GM19467 (cell line): Measurements from ENCODE around the gene SEC14L2.

Source experiments
- ATAC-seq: cut with Tn5 transposase; IDR thresholded peaks from one replicate; pipeline ENCODE4 v1.9.1; 2021; ENCODE audit warnings: mild to moderate bottlenecking, moderate library complexity; ENCODE audit not compliant: unreplicated experiment

SEC14L2 gene

GRCh38 chr22:30425327-30425615 is 28.5 kb downstream of the SEC14L2 start:
- ATAC-seq: no peak

GRCh38 chr22:30425616-30426387 is 29.0 kb downstream of the SEC14L2 start, which contains the start of gene MTFP1:
Gene MTFP1, plus strand, starts transcription at chr22:30425768. Its CDS starts 112 bp downstream, at chr22:30425880.
- no peak for ATAC-seq

- ATAC-seq: no peak
These were observed 29.9 kb downstream of the SEC14L2 start for GRCh38 chr22:30426388-30427353.

DNA sequence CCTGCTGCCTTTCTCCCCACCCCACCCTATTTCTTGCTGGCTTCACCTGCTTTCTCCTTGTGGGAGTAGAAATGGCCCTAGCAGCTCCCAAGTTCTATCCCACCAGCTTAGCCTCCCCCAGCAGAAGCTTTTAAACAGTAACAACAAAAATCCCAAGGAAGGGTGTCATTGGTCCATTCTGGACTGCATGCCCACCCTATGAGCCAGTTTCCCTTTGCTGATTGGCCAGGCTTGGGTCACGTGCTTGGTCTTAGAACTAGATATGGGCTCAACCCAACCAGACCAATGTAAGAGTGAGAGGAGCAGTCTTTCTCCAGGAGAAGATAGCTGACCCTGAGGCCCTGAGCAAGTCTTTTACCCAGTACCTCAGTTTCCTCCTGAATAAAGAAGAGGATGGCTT is 31.1 kb downstream of the SEC14L2 start:
- ATAC-seq: no peak

DNA sequence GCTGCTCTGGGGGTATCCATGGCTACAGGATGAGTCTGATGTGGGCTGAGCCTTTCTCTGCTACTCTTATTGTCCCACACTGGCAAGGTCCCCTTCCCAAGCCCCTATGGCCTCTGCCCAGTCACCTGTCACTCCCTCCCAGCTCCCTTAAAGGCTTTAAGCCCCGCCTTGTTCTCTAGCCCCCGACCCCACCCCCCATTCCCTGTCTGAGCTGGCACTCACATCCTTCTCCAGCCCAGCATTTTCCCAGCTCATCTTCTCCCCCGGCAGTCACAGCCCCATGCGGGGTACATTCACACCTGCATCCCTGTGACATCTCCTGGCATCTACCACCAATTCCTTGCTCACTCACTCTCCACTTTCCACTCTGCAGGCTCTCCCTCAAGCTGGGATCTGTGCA is 33.1 kb downstream of the SEC14L2 start:
- no peak for ATAC-seq

DNA sequence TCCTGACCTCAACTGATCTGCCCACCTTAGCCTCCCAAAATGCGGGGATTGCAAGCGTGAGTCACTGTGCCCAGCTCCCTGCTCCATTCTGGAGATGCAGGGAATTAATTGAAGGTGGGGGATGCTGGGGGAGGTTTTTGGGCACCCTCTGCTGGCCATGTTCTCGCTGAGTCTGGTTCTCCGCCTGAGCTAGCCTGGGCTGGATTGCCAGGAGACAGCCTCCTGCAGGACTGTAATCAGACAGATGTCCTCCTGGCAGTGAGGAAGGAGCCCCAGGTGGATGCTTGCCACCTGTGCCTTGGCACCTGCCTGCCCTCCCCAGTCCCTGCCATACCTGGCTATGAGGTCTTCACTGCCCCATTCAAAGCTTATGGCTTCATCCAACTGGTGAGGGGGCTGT is 34.1 kb downstream of the SEC14L2 start:
- ATAC-seq: no peak

DNA sequence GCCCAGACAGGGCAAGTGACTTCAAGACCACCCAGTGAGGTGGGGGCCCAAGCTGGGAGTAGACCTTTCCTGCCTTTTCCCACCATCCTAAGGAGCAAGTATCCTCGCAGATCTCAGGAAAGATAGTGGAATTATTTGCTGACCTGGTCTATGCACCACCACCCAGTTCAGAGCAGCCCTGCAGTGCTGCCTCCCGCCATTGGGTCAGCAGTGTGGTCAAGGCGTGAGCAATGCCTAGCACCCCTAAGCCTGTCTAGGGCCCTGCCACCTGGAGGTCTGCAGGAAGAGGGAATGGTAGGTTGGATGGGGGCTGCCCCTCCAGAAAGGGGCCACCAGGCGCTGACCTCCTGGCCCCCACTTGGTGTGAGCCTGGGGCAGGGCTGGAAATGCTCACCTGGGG is 35.3 kb downstream of the SEC14L2 start:
- ATAC-seq: no peak

- ATAC-seq: no peak
These were observed 35.7 kb downstream of the SEC14L2 start for GRCh38 chr22:30432520-30432919.

- no peak for ATAC-seq
These were observed 36.4 kb downstream of the SEC14L2 start for GRCh38 chr22:30433227-30433626.

DNA sequence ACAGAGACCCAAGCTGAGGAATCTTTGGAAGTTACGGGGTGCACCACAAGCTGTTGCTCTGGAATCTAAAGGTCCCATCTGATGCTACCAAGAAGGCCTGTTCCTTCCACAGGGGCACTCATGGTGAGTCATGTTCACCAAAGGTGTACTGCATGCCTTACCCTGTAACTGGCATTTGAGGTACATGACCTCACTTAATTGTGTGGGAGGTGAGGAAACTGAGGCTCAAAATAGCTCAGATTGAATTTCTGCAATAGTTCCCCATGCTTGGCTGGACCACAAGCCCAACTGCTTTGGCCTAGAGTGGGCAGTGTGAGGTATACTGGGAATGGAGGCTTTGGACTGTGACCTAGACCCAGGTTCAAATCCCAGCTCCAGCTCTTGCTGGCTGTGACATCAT is 37.0 kb downstream of the SEC14L2 start:
- no peak for ATAC-seq

- no peak for ATAC-seq
These were observed 38.0 kb downstream of the SEC14L2 start for GRCh38 chr22:30434843-30435242.

- no peak for ATAC-seq
These were observed 38.9 kb downstream of the SEC14L2 start for GRCh38 chr22:30435674-30436126.

- no peak for ATAC-seq
These were observed 39.4 kb downstream of the SEC14L2 start for GRCh38 chr22:30436196-30436595.

GRCh38 chr22:30438559-30438958 is 41.7 kb downstream of the SEC14L2 start:
- ATAC-seq: no peak

- no peak for ATAC-seq
These were observed 42.4 kb downstream of the SEC14L2 start for GRCh38 chr22:30439226-30439625.

DNA sequence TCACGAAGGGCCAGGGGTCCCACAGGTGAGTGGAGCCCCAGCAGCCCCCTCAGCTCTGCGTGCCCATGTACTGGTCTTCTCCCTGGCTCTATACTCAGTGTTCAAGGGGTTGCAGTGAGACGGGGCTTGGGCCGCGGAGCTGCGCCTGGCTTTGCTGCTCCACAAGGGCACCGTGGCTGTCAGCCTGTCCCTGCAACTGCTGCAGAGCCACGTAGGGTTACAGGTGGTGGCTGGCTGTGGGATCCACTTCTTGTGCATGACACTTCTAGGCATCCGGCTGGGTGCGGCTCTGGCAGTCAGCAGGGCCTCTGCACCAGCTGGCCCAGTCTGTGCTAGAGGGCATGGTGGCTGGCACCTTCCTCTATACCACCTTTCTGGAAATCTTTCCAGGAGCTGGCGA is 43.0 kb downstream of the SEC14L2 start:
- ATAC-seq: no peak

GRCh38 chr22:30441088-30441487 is 44.3 kb downstream of the SEC14L2 start:
- ATAC-seq: no peak

DNA sequence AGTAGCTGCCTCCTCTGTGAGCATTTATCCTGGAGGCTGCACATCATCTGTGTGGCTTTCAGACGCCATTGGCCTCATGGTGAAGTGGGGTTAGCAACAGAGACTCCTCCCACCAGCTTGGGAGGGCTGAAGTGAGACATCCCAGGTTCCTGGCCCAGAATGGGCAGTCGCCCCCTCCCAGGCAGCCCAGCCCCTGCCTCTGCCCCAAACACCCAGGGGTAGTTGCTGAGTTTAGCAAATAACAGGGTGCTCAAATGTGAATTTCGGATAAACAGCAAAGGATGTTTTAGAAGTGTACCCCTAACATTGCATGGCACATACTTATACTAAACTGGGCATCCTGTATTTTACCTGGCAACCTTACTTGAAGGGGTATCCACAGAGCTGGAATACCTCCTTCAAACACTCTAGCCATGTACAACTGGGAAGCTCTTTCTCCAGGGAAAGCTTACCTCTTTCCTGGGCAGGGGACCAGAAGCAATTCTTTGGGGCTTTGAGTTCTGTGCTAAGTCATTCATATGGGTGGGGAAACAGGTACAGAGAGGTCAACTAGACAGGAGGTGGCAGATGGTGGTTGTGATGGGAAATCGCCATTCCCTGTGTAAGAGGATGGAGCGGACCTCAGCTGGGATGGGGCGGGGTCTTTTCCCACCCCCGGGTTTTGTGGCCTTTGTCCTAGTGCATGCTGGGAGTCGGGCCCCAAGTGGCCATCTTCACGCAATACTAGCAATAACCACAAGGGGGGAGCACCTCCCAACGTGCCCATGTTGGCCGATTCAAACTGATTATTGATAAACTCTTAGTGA is 48.0 kb downstream of the SEC14L2 start:
- ATAC-seq: no peak

GRCh38 chr22:30445438-30446145 is 48.8 kb downstream of the SEC14L2 start:
- no peak for ATAC-seq

DNA sequence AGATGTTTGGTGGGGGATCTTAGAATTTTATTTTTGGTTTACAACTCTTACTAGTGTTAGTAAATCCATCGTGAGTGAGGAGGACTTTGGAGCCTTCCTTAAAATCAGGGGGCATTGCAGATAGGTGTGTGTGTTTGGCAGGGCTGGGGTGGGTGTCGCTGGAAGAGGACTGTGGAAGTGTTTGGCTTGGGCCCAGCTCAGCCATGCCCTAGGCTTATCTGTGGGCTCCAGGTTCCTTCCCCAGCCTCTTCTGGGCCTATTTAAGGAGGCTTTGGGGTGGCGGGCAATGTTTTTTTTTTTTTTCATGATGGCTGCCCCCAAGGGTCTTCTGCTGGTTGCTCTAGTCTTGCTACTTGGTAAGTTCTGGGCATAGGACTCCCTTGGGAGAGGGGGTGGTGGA is 50.8 kb downstream of the SEC14L2 start:
- no peak for ATAC-seq
